HL-60 (cell line): ENCODE data around the gene TMBIM4.

Source experiments
- CTCF ChIP-seq: IDR thresholded peaks from one replicate; pipeline ENCODE4 v1.5.1; 2011; ENCODE audit warnings: low read length, control low read depth, inconsistent platforms; ENCODE audit not compliant: insufficient read depth
- POLR2AphosphoS5 ChIP-seq: IDR thresholded peaks from 2 replicates; pipeline ENCODE4 v1.6.1; 2012; ENCODE audit warnings: low read depth
- TF ChIP-seq, protein P1 (sequence below): IDR thresholded peaks from 2 replicates; pipeline ENCODE4 v1.6.1; 2012; ENCODE audit warnings: low read depth; ENCODE audit not compliant: insufficient replicate concordance

DNA sequence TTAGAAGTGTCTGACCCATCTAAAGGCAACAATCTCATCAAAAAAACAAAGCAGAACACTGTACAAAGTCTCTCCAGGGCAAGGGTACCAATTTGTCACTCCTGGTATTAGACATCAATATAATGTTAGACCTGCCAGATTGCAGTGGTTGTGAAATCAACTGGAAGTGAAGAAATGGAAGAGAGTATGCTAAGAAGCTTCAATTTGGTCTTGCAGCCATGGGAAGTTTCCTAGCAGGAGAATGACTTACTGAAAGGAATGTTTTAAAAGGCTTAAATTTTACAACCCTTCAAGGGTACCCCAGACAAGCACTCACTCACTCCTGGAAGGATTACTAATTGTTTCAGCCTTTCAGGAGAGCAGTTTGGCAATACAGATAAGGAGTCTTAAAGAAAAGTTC lies 58.2 kb downstream of the TMBIM4 start:
- TF ChIP-seq CTCF (no peak), POLR2AphosphoS5 (no peak)
- TF ChIP-seq, protein P1, sequence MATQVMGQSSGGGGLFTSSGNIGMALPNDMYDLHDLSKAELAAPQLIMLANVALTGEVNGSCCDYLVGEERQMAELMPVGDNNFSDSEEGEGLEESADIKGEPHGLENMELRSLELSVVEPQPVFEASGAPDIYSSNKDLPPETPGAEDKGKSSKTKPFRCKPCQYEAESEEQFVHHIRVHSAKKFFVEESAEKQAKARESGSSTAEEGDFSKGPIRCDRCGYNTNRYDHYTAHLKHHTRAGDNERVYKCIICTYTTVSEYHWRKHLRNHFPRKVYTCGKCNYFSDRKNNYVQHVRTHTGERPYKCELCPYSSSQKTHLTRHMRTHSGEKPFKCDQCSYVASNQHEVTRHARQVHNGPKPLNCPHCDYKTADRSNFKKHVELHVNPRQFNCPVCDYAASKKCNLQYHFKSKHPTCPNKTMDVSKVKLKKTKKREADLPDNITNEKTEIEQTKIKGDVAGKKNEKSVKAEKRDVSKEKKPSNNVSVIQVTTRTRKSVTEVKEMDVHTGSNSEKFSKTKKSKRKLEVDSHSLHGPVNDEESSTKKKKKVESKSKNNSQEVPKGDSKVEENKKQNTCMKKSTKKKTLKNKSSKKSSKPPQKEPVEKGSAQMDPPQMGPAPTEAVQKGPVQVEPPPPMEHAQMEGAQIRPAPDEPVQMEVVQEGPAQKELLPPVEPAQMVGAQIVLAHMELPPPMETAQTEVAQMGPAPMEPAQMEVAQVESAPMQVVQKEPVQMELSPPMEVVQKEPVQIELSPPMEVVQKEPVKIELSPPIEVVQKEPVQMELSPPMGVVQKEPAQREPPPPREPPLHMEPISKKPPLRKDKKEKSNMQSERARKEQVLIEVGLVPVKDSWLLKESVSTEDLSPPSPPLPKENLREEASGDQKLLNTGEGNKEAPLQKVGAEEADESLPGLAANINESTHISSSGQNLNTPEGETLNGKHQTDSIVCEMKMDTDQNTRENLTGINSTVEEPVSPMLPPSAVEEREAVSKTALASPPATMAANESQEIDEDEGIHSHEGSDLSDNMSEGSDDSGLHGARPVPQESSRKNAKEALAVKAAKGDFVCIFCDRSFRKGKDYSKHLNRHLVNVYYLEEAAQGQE = no peak
